IMR-90 (cell line): ENCODE measurements around the gene GNA15. TPM values are rescaled to one million over a fixed set of nuclear protein-coding genes. Genes with fewer than 3 reads are reported as not detected.

ENCODE experiments used
- ATAC-seq: fragments of 200-7000 bp; cut with Tn5 transposase; 2 replicates; pipeline ENCODE4 v1.9.1; 2020; ENCODE audit warnings: low read depth, mild to moderate bottlenecking, moderate library complexity
- BruUV-seq: library from RNA; stranded (reverse); fragments of 400-500 nt; replicated peaks from 2 replicates; lab custom pipeline; 2021; lab: Mats Ljungman, UMichigan
- CTCF ChIA-PET: fragments of 300-600 bp; formaldehyde crosslinking; extraction: SDS; loops from one replicate; lab custom pipeline; 2021; ENCODE audit warnings: antibody characterized with exemption; lab: Yijun Ruan, JAX
- POLR2A ChIA-PET: fragments of 300-600 bp; sonication (Branson Sonifier 250); formaldehyde crosslinking; loops from one replicate; lab custom pipeline; 2022; ENCODE audit warnings: antibody characterized with exemption; ENCODE audit not compliant: unreplicated experiment; lab: Charles Lee
- DNase-seq: peaks from one replicate; pipeline ENCODE4 v3.0.0; 2013
- H2AFZ ChIP-seq: replicated peaks from 2 replicates; pipeline ENCODE3; 2013; ENCODE audit warnings: low read length, mild to moderate bottlenecking; ENCODE audit not compliant: poor library complexity
- H2AK5ac ChIP-seq: 2 replicates; pipeline ENCODE4 v1.6.1; 2013; ENCODE audit warnings: low read depth, low read length, inconsistent platforms
- H2AK9ac ChIP-seq: replicated peaks from 2 replicates; pipeline ENCODE3; 2013; ENCODE audit warnings: mild to moderate bottlenecking, low read depth, low read length, moderate library complexity; ENCODE audit not compliant: poor library complexity
- H2BK120ac ChIP-seq: 2 replicates; pipeline ENCODE4 v1.6.1; 2013; ENCODE audit warnings: low read depth, low read length, inconsistent platforms
- H2BK15ac ChIP-seq: 3 replicates; pipeline ENCODE4 v1.6.1; 2013; ENCODE audit warnings: low read depth, low read length, inconsistent platforms
- H2BK20ac ChIP-seq: 2 replicates; pipeline ENCODE4 v1.6.1; 2013; ENCODE audit warnings: low read depth, mild to moderate bottlenecking, inconsistent platforms, low read length, moderate library complexity
- H2BK5ac ChIP-seq: 2 replicates; pipeline ENCODE4 v1.6.1; 2013; ENCODE audit warnings: mild to moderate bottlenecking, low read depth, low read length, inconsistent platforms; ENCODE audit not compliant: poor library complexity, severe bottlenecking
- H3K14ac ChIP-seq: replicated peaks from 2 replicates; pipeline ENCODE4 v1.6.1; 2013; ENCODE audit warnings: low read depth, low read length, inconsistent platforms
- H3K18ac ChIP-seq: 2 replicates; pipeline ENCODE4 v1.6.1; 2013; ENCODE audit warnings: low read depth, low read length, control low read depth
- H3K23ac ChIP-seq: 2 replicates; pipeline ENCODE4 v1.6.1; 2013; ENCODE audit warnings: low read depth, low read length, inconsistent platforms
- H3K27ac ChIP-seq: 2 replicates; pipeline ENCODE4 v1.5.1; 2013; ENCODE audit warnings: mild to moderate bottlenecking, control low read depth, low read length; ENCODE audit not compliant: insufficient read depth
- H3K27me3 ChIP-seq: 2 replicates; pipeline ENCODE4 v1.6.1; 2013; ENCODE audit warnings: low read length; ENCODE audit not compliant: control insufficient read depth, insufficient read depth
- H3K36me3 ChIP-seq: 2 replicates; pipeline ENCODE4 v1.6.1; 2013; ENCODE audit warnings: low read length, mixed read lengths; ENCODE audit not compliant: control insufficient read depth, insufficient read depth
- H3K4ac ChIP-seq: 2 replicates; pipeline ENCODE4 v1.6.1; 2013; ENCODE audit warnings: low read depth, low read length, inconsistent platforms
- H3K4me1 ChIP-seq: 2 replicates; pipeline ENCODE4 v1.6.1; 2013; ENCODE audit warnings: low read length, mixed read lengths; ENCODE audit not compliant: control insufficient read depth, insufficient read depth
- H3K4me2 ChIP-seq: 2 replicates; pipeline ENCODE4 v1.6.1; 2013; ENCODE audit warnings: low read depth, mild to moderate bottlenecking, control low read depth, low read length, moderate library complexity
- H3K4me3 ChIP-seq: 2 replicates; pipeline ENCODE4 v1.5.1; 2013; ENCODE audit warnings: low read depth, mild to moderate bottlenecking, control low read depth, low read length, moderate library complexity; ENCODE audit not compliant: insufficient read depth
- H3K56ac ChIP-seq: 2 replicates; pipeline ENCODE4 v1.6.1; 2013; ENCODE audit warnings: low read length, inconsistent platforms; ENCODE audit not compliant: insufficient read depth; ENCODE audit errors: extremely low read depth
- H3K79me1 ChIP-seq, 2 experiments: 2 replicates each; pipeline ENCODE4 v1.6.1; 2013; ENCODE audit warnings: low read length in 2 of 2, inconsistent platforms in 1 of 2, low read depth in 1 of 2
- H3K9ac ChIP-seq: 2 replicates; pipeline ENCODE4 v1.6.1; 2013; ENCODE audit warnings: low read depth, low read length, control low read depth
- H3K9me1 ChIP-seq: 2 replicates; pipeline ENCODE4 v1.6.1; 2013; ENCODE audit warnings: low read length, inconsistent platforms; ENCODE audit not compliant: insufficient read depth
- H3K9me3 ChIP-seq: 2 replicates; pipeline ENCODE4 v1.6.1; 2013; ENCODE audit warnings: low read length; ENCODE audit not compliant: control insufficient read depth, insufficient read depth
- H4K20me1 ChIP-seq: 2 replicates; pipeline ENCODE4 v1.6.1; 2013; ENCODE audit warnings: low read length, inconsistent platforms; ENCODE audit not compliant: insufficient read depth
- H4K5ac ChIP-seq: 2 replicates; pipeline ENCODE4 v1.6.1; 2013; ENCODE audit warnings: mild to moderate bottlenecking, low read depth, low read length, control low read depth
- H4K8ac ChIP-seq, 2 experiments: 2 replicates each; pipeline ENCODE4 v1.6.1; 2013; ENCODE audit warnings: low read depth in 2 of 2, low read length in 2 of 2, control low read depth in 1 of 2, inconsistent platforms in 1 of 2
- H4K91ac ChIP-seq: 2 replicates; pipeline ENCODE4 v1.6.1; 2013; ENCODE audit warnings: low read depth, low read length, inconsistent platforms; ENCODE audit not compliant: insufficient read depth
- BHLHE40 ChIP-seq: fragments of 150-350 bp; IDR thresholded peaks from 2 replicates; pipeline ENCODE4 v1.6.1; 2016; ENCODE audit warnings: mild to moderate bottlenecking, low read depth, low read length
- CHD1 ChIP-seq: IDR thresholded peaks from 2 replicates; pipeline ENCODE4 v1.6.1; 2012; ENCODE audit warnings: low read depth, low read length, improper control_type of control experiment
- MAZ ChIP-seq: IDR thresholded peaks from 2 replicates; pipeline ENCODE4 v1.6.1; 2012; ENCODE audit warnings: low read depth, mild to moderate bottlenecking, low read length, improper control_type of control experiment, moderate library complexity, borderline replicate concordance
- NFE2L2 ChIP-seq: fragments of 150-350 bp; IDR thresholded peaks from 2 replicates; pipeline ENCODE4 v1.6.1; 2016; ENCODE audit warnings: low read depth, mild to moderate bottlenecking, low read length
- POLR2A ChIP-seq: IDR thresholded peaks from 2 replicates; pipeline ENCODE4 v1.6.1; 2012; ENCODE audit warnings: mild to moderate bottlenecking, low read depth, low read length
- RAD21 ChIP-seq: IDR thresholded peaks from 2 replicates; pipeline ENCODE4 v1.6.1; 2012; ENCODE audit warnings: low read length, improper control_type of control experiment
- USF2 ChIP-seq: fragments of 150-350 bp; IDR thresholded peaks from 2 replicates; pipeline ENCODE4 v1.6.1; 2017; ENCODE audit warnings: mild to moderate bottlenecking, antibody characterized with exemption, low read length, low read depth
- WGBS, 2 experiments: methylation state at CpG; one replicate each; pipeline versions ENCODE4 v1.1.5 to v1.1.7; 2013; ENCODE audit warnings: missing lambda C conversion rate in 2 of 2; ENCODE audit not compliant: insufficient read length in 1 of 2; ENCODE audit errors: extremely low coverage in 2 of 2; 5-methylcytosine and 5-hydroxymethylcytosine counted together
- dilution Hi-C: fragments of 300-500 bp; cut with HindIII; formaldehyde crosslinking; loops from one replicate; pipeline ENCODE4 v1.14.3; 2018; ENCODE audit warnings: low sequenced_read_pairs; ENCODE audit not compliant: unreplicated experiment
- in situ Hi-C: fragments of 300-500 bp; cut with MboI; formaldehyde crosslinking; loops from 3 replicates; pipeline ENCODE4 v1.14.3; 2019; ENCODE audit warnings: low sequenced_read_pairs, inconsistent platforms, mixed read lengths
- intact Hi-C: fragments of 100-400 bp; cut with micrococcal nuclease; formaldehyde crosslinking; loops from 2 replicates; pipeline ENCODE4 v1.10.0; 2022
- polyA plus RNA-seq, 3 experiments: library from polyadenylated mRNA; depleted of rRNA; stranded (reverse); fragments of >200 nt; gene quantifications; 2 replicates each; pipeline ENCODE4 v1.2.3, GENCODE V29; 2012; ENCODE audit warnings: low replicate concordance in 1 of 3
- total RNA-seq: library from RNA; depleted of rRNA; stranded (reverse); fragments of >200 nt; gene quantifications from 2 replicates; pipeline ENCODE4 v1.2.3, GENCODE V29; 2012

GNA15 gene
- total and polyA plus RNA-seq, 2 of the 4 experiments (the other 2 are of a cell fraction) = 0.18 TPM; not detected in 1

- no peak overlapping the region; the same call in 1 of the 2 replicates for H3K4ac ChIP-seq
- no peak overlapping the region for H2BK20ac ChIP-seq
- no peak overlapping the region for H3K18ac ChIP-seq
- no peak overlapping the region for H2AFZ ChIP-seq
- TF ChIP-seq USF2 = no peak
- TF ChIP-seq BHLHE40 = no peak
- no peak for TF ChIP-seq RAD21
- no peak for TF ChIP-seq CHD1
- TF ChIP-seq POLR2A = no peak
- no peak for TF ChIP-seq MAZ
- TF ChIP-seq NFE2L2 = no peak
- peak overlapping the region; percentile 36; the same call in 1 of the 2 replicates for H4K91ac ChIP-seq
- peaks cover 30% of the 10 kb centered on the region for H4K20me1 ChIP-seq
- peak; percentile 63 for ATAC-seq
- no peak overlapping the region for H3K56ac ChIP-seq
- BruUV-seq = no TSS peak
- H2BK120ac ChIP-seq = no peak overlapping the region
- dilution Hi-C loops (no loop called here), intact Hi-C loops (no loop called here), in situ Hi-C loops (no loop called here)
- H3K36me3 ChIP-seq = peaks cover 35% of the 10 kb centered on the region
- 98% methylated on average over 8 of the region's 24 CpGs; no CpG with 5 or more reads in 1 of the 2 experiments for WGBS, 2 experiments
- H4K5ac ChIP-seq = peak overlapping the region; percentile 58; the same call in 1 of the 2 replicates
- H3K4me3 ChIP-seq = no peak overlapping the region
- H3K79me1 ChIP-seq = peaks cover 4 to 57% of the 10 kb centered on the region in 2 experiments; a peak in 3 of 4 replicates
- ChIA-PET CTCF (no interaction called here), POLR2A (no interaction called here)
- no peak overlapping the region for H3K23ac ChIP-seq
- 0 out of 2 replicates have a peak overlapping the region, but pooled peaks have one; percentile 37 for H3K14ac ChIP-seq
- no peak overlapping the region for H3K9ac ChIP-seq
- peak overlapping the region; percentile 56; the same call in 1 of the 2 replicates for H3K27ac ChIP-seq
- DNase-seq = no peak
- peak overlapping the region; percentile 43 for H2BK5ac ChIP-seq
- H3K27me3 ChIP-seq = no peaks in the 10 kb centered on the region
- H3K9me1 ChIP-seq = peaks cover 10% of the 10 kb centered on the region
- H3K4me1 ChIP-seq = peaks cover 9% of the 10 kb centered on the region
- no peak overlapping the region for H3K4me2 ChIP-seq
- no peak overlapping the region for H2AK9ac ChIP-seq
- H2BK15ac ChIP-seq = no peak overlapping the region
- H2AK5ac ChIP-seq = peak overlapping the region; percentile 21; the same call in 1 of the 2 replicates
- H3K9me3 ChIP-seq = no peaks in the 10 kb centered on the region
- peak overlapping the region in 1 of 2 experiments; percentile 15; a peak in 1 of 4 replicates for H4K8ac ChIP-seq
Measured at GRCh38 chr19:3115916-3116602, 19.8 kb upstream of the GNA15 start.
